HepG2 (cell line): Measurements from ENCODE around the gene OPRD1. TPM values are rescaled to one million over a fixed set of nuclear protein-coding genes. Genes with fewer than 3 reads are reported as not detected.
A peak's percentile ranks its signal among the peaks of the same experiment; 100 is the strongest.

Experiments
- AHR ChIP-seq: IDR thresholded peaks from 2 replicates; pipeline ENCODE4 v1.6.1; 2018; ENCODE audit warnings: missing genetic modification reagents, missing compliant biosample characterization
- CEBPB ChIP-seq: IDR thresholded peaks from 2 replicates; pipeline ENCODE4 v1.6.1; 2011; ENCODE audit warnings: low read depth, low read length, improper control_type of control experiment, borderline replicate concordance
- DMAP1 ChIP-seq: IDR thresholded peaks from 2 replicates; pipeline ENCODE4 v1.6.1; 2016
- E2F1 ChIP-seq: sonication (generic); formaldehyde crosslinking; IDR thresholded peaks from 2 replicates; pipeline ENCODE4 v1.5.0; 2020; ENCODE audit warnings: missing genetic modification reagents
- FOXA3 ChIP-seq: IDR thresholded peaks from 2 replicates; pipeline ENCODE4 v1.6.1; 2016; ENCODE audit warnings: missing genetic modification reagents, missing compliant biosample characterization
- HIVEP1 ChIP-seq: sonication (generic); formaldehyde crosslinking; IDR thresholded peaks from 2 replicates; pipeline ENCODE4 v1.4.0; 2020; ENCODE audit warnings: mild to moderate bottlenecking, missing genetic modification reagents
- JUND ChIP-seq: sonication (generic); formaldehyde crosslinking; IDR thresholded peaks from 2 replicates; pipeline ENCODE4 v1.8.0; 2022; ENCODE audit warnings: mild to moderate bottlenecking, missing genetic modification reagents
- KLF11 ChIP-seq: IDR thresholded peaks from 2 replicates; pipeline ENCODE4 v1.6.1; 2016; ENCODE audit warnings: missing compliant biosample characterization
- MXD1 ChIP-seq: sonication (generic); formaldehyde crosslinking; IDR thresholded peaks from 2 replicates; pipeline ENCODE4 v1.4.0; 2020; ENCODE audit warnings: mild to moderate bottlenecking, missing genetic modification reagents
- MXI1 ChIP-seq: IDR thresholded peaks from 3 replicates; pipeline ENCODE4 v1.6.1; 2012; ENCODE audit warnings: low read depth, low read length, inconsistent platforms, borderline replicate concordance
- TGIF2 ChIP-seq: IDR thresholded peaks from 2 replicates; pipeline ENCODE4 v1.6.1; 2016; ENCODE audit warnings: control low read depth, missing compliant biosample characterization
- THAP8 ChIP-seq: sonication (generic); formaldehyde crosslinking; IDR thresholded peaks from 2 replicates; pipeline ENCODE4 v1.5.1; 2020; ENCODE audit warnings: missing genetic modification reagents, mild to moderate bottlenecking, borderline replicate concordance
- THRA ChIP-seq: sonication (generic); formaldehyde crosslinking; IDR thresholded peaks from 2 replicates; pipeline ENCODE4 v1.4.0; 2020; ENCODE audit warnings: missing genetic modification reagents, borderline replicate concordance
- UBTF ChIP-seq: sonication (generic); formaldehyde crosslinking; IDR thresholded peaks from 2 replicates; pipeline ENCODE4 v1.4.0; 2020; ENCODE audit warnings: mild to moderate bottlenecking, missing genetic modification reagents
- YEATS2 ChIP-seq: sonication (generic); formaldehyde crosslinking; IDR thresholded peaks from 2 replicates; pipeline ENCODE4 v1.4.0; 2020; ENCODE audit warnings: missing genetic modification reagents, borderline replicate concordance
- ZFP90 ChIP-seq: sonication (generic); formaldehyde crosslinking; IDR thresholded peaks from 2 replicates; pipeline ENCODE4 v1.8.0; 2022; ENCODE audit warnings: missing genetic modification reagents, mild to moderate bottlenecking, inconsistent platforms, borderline replicate concordance
- ZNF280D ChIP-seq: sonication (generic); formaldehyde crosslinking; IDR thresholded peaks from 2 replicates; pipeline ENCODE4 v1.5.1; 2020; ENCODE audit warnings: mild to moderate bottlenecking, missing genetic modification reagents
- ZNF746 ChIP-seq: sonication (generic); formaldehyde crosslinking; IDR thresholded peaks from 2 replicates; pipeline ENCODE4 v1.8.0; 2022; ENCODE audit warnings: mild to moderate bottlenecking, missing genetic modification reagents
- ZNF777 ChIP-seq: sonication (generic); formaldehyde crosslinking; IDR thresholded peaks from 2 replicates; pipeline ENCODE4 v1.4.0; 2020; ENCODE audit warnings: missing genetic modification reagents
- ZNF883 ChIP-seq: sonication (generic); formaldehyde crosslinking; IDR thresholded peaks from 2 replicates; pipeline ENCODE4 v1.5.1; 2020; ENCODE audit warnings: mild to moderate bottlenecking, missing genetic modification reagents; ENCODE audit errors: not compliant biosample characterization
- polyA plus RNA-seq, 8 experiments: library from polyadenylated mRNA; depleted of rRNA in 3 of 8; stranded (reverse) in 7 of 8; unstranded in 1 of 8; fragments of >200 nt; fragmentation: Illumina TruSeq in 4 of 8; extraction: Trizol in 4 of 8; gene quantifications; 2 replicates each; pipeline versions ENCODE4 v1.2.1 to v1.2.3, GENCODE V29; 2011 to 2016; ENCODE audit warnings: low read depth in 4 of 8, missing spikeins in 1 of 8, mixed read lengths in 1 of 8; ENCODE audit not compliant: insufficient read depth in 1 of 8
- total RNA-seq, 5 experiments: library from RNA; depleted of rRNA; stranded (reverse); fragments of >200 nt; fragmentation: Illumina TruSeq; extraction: Trizol; gene quantifications; 2 replicates each; pipeline ENCODE4 v1.2.3, GENCODE V29; 2016; ENCODE audit warnings: low read depth in 1 of 5

The OPRD1 gene
- total and polyA plus RNA-seq, 2 of the 13 experiments (the other 11 are each of a cell fraction or from before 2014, with no cell fraction given): 0.02 to 0.03 TPM

- TF ChIP-seq UBTF (CRISPR knock-in tag) (peak; percentile 16; the same call in 1 of the 2 replicates), FOXA3 (0 out of 2 replicates have a peak, but pooled peaks have one; percentile 16), E2F1 (CRISPR knock-in tag) (peak; percentile 18; the same call in 1 of the 2 replicates), JUND (CRISPR knock-in tag) (0 out of 2 replicates have a peak, but pooled peaks have one; percentile 20), HIVEP1 (CRISPR knock-in tag) (peak; percentile 73), ZFP90 (CRISPR knock-in tag) (peak; percentile 85), TGIF2 (CRISPR knock-in tag) (peak; percentile 34; the same call in 1 of the 2 replicates), KLF11 (CRISPR knock-in tag) (0 out of 2 replicates have a peak, but pooled peaks have one; percentile 70), DMAP1 (CRISPR knock-in tag) (0 out of 2 replicates have a peak, but pooled peaks have one; percentile 35), THAP8 (CRISPR knock-in tag) (peak; percentile 51; the same call in 1 of the 2 replicates), AHR (CRISPR knock-in tag) (no peak), MXD1 (CRISPR knock-in tag) (0 out of 2 replicates have a peak, but pooled peaks have one; percentile 38), ZNF280D (0 out of 2 replicates have a peak, but pooled peaks have one; percentile 46), ZNF746 (0 out of 2 replicates have a peak, but pooled peaks have one; percentile 21), ZNF777 (CRISPR knock-in tag) (no peak; the same call in 1 of the 2 replicates), YEATS2 (CRISPR knock-in tag) (peak; percentile 46; the same call in 1 of the 2 replicates), MXI1 (peak; percentile 62; the same call in 1 of the 3 replicates), ZNF883 (CRISPR knock-in tag) (peak; percentile 46), THRA (CRISPR knock-in tag) (peak; percentile 29; the same call in 1 of the 2 replicates), CEBPB (peak; percentile 83)
These were observed 74.9 kb downstream of the OPRD1 start (continued) for GRCh38 chr1:28886731-28887418.
